Epithelial cell of proximal tubule (primary cell): ENCODE data around the gene TJP3. TPM values are rescaled to one million over a fixed set of nuclear protein-coding genes. Genes with fewer than 3 reads are reported as not detected.
A peak's percentile ranks its signal among the peaks of the same experiment; 100 is the strongest.

Experiments
- DNase-seq: peaks from one replicate; pipeline ENCODE4 v3.0.0-alpha.2; 2011; ENCODE audit warnings: low read depth
- H3K4me3 ChIP-seq: 2 replicates; pipeline ENCODE4 v1.5.1; 2011; ENCODE audit warnings: low read depth, mild to moderate bottlenecking, low read length
- total RNA-seq: library from RNA; depleted of rRNA; stranded (reverse); fragments of >200 nt; gene quantifications from 2 replicates; pipeline ENCODE4 v1.2.3, GENCODE V29; 2015
- TF ChIP-seq, protein P1 (sequence below): conservative IDR thresholded peaks from 2 replicates; pipeline ENCODE4 v1.5.1; 2012; ENCODE audit warnings: low read depth, mild to moderate bottlenecking, low read length

TJP3 gene
- total RNA-seq, 1 donor from 2014 or later: 3.8 TPM

- TF ChIP-seq, protein P1, sequence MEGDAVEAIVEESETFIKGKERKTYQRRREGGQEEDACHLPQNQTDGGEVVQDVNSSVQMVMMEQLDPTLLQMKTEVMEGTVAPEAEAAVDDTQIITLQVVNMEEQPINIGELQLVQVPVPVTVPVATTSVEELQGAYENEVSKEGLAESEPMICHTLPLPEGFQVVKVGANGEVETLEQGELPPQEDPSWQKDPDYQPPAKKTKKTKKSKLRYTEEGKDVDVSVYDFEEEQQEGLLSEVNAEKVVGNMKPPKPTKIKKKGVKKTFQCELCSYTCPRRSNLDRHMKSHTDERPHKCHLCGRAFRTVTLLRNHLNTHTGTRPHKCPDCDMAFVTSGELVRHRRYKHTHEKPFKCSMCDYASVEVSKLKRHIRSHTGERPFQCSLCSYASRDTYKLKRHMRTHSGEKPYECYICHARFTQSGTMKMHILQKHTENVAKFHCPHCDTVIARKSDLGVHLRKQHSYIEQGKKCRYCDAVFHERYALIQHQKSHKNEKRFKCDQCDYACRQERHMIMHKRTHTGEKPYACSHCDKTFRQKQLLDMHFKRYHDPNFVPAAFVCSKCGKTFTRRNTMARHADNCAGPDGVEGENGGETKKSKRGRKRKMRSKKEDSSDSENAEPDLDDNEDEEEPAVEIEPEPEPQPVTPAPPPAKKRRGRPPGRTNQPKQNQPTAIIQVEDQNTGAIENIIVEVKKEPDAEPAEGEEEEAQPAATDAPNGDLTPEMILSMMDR: no peak
- no peak for DNase-seq
- H3K4me3 ChIP-seq: no peak overlapping the region
Measured at GRCh38 chr19:3687774-3688706, 20.1 kb upstream of the TJP3 start.

GRCh38 chr19:3690551-3691371 is 17.4 kb upstream of the TJP3 start:
- H3K4me3 ChIP-seq: no peak overlapping the region
- TF ChIP-seq, protein P1: no peak
- no peak for DNase-seq

DNA sequence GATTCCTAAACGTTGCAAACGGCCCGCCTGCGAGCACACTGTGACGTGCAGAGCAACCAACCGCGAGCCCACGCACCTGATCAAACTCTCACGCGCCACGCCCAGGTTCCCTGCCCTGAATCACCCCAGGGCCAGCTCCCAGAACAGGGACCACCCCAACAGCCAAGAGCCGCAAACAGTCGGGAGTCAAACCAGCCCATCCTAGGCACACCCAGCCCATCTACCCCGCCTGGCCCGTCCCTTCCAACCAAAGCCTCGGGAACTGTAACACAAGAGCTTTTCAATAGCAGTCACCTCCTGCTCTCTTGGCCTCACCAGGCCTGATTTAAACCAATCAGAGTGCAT is 16.8 kb upstream of the TJP3 start:
- no peak overlapping the region for H3K4me3 ChIP-seq
- DNase-seq: no peak
- TF ChIP-seq, protein P1: no peak

GRCh38 chr19:3691726-3692125 is 16.5 kb upstream of the TJP3 start:
- TF ChIP-seq, protein P1: no peak
- DNase-seq: no peak
- no peak overlapping the region for H3K4me3 ChIP-seq

GRCh38 chr19:3692141-3693024 is 15.8 kb upstream of the TJP3 start:
- no peak for DNase-seq
- H3K4me3 ChIP-seq: no peak overlapping the region
- TF ChIP-seq, protein P1: peak; percentile 58
